Endodermal cell (in vitro differentiated cells): ENCODE results near the gene DOCK9. TPM values are rescaled to one million over a fixed set of nuclear protein-coding genes. Genes with fewer than 3 reads are reported as not detected.

Experiments used
- DNase-seq: peaks from one replicate; pipeline ENCODE4 v3.0.0-alpha.2; 2017
- H3K27ac ChIP-seq: 2 replicates; pipeline ENCODE4 v1.5.1; 2013; ENCODE audit warnings: mild to moderate bottlenecking, low read depth, low read length, moderate library complexity
- H3K27me3 ChIP-seq: 2 replicates; pipeline ENCODE4 v1.6.1; 2013; ENCODE audit warnings: mild to moderate bottlenecking, low read length, moderate library complexity; ENCODE audit not compliant: insufficient read depth, control insufficient read depth, poor library complexity, severe bottlenecking
- H3K36me3 ChIP-seq: 2 replicates; pipeline ENCODE4 v1.7.0; 2013; ENCODE audit warnings: mild to moderate bottlenecking, low read length, moderate library complexity; ENCODE audit not compliant: control insufficient read depth, insufficient read depth
- H3K4me1 ChIP-seq: one replicate; pipeline ENCODE4 v1.7.0; 2013; ENCODE audit warnings: low read length; ENCODE audit not compliant: control insufficient read depth, insufficient read depth
- H3K4me3 ChIP-seq: 2 replicates; pipeline ENCODE4 v1.5.1; 2013; ENCODE audit warnings: mild to moderate bottlenecking, low read length, moderate library complexity
- H3K9ac ChIP-seq: 2 replicates; pipeline ENCODE4 v1.6.1; 2013; ENCODE audit warnings: mild to moderate bottlenecking, low read length, moderate library complexity; ENCODE audit not compliant: poor library complexity, severe bottlenecking; ENCODE audit errors: extremely low read depth
- H3K9me3 ChIP-seq: 2 replicates; pipeline ENCODE4 v1.6.1; 2013; ENCODE audit warnings: mild to moderate bottlenecking, low read length, moderate library complexity; ENCODE audit not compliant: control insufficient read depth
- H3K27ac Mint-ChIP-seq: 2 replicates; pipeline ENCODE4 v1.8.0; 2020; ENCODE audit warnings: mixed read lengths
- H3K27me3 Mint-ChIP-seq: 2 replicates; pipeline ENCODE4 v1.8.0; 2021; ENCODE audit warnings: mild to moderate bottlenecking, mixed read lengths; ENCODE audit not compliant: insufficient read depth
- H3K36me3 Mint-ChIP-seq: 2 replicates; pipeline ENCODE4 v1.8.0; 2020; ENCODE audit warnings: low read depth, mixed read lengths
- H3K4me1 Mint-ChIP-seq: 2 replicates; pipeline ENCODE4 v1.8.0; 2020; ENCODE audit warnings: mixed read lengths
- H3K4me3 Mint-ChIP-seq: 2 replicates; pipeline ENCODE4 v1.8.0; 2020; ENCODE audit warnings: mild to moderate bottlenecking, moderate library complexity, mixed read lengths
- H3K9me3 Mint-ChIP-seq: 2 replicates; pipeline ENCODE4 v1.8.0; 2020; ENCODE audit warnings: mild to moderate bottlenecking, mixed read lengths
- WGBS, 2 experiments: methylation state at CpG; one replicate each; pipeline versions ENCODE4 v1.1.5 to v1.1.7; 2013; ENCODE audit warnings: missing lambda C conversion rate in 2 of 2, mixed read lengths in 1 of 2; ENCODE audit not compliant: insufficient coverage in 1 of 2, insufficient read length in 1 of 2; 5-methylcytosine and 5-hydroxymethylcytosine counted together
- total RNA-seq, 2 donors: library from RNA; stranded (reverse); fragmentation: NEBNext Ultra II Directional in 1 of 2; extraction: Animal tissue kit (Norgen Biotek cat#: 25700) in 1 of 2; gene quantifications; 2 replicates in 1 of 2; 3 replicates in 1 of 2; pipeline ENCODE4 v1.2.1, GENCODE V29; 2021
- TF ChIP-seq, protein P1 (sequence below): fragments of 200-600 bp; sonication (generic); conservative IDR thresholded peaks from 2 replicates; pipeline ENCODE4 v1.5.0; 2021; ENCODE audit warnings: antibody characterized with exemption, mild to moderate bottlenecking

DOCK9 gene
- total RNA-seq, 2 donors from 2014 or later, result 15.6 to 22.5 TPM

DNA sequence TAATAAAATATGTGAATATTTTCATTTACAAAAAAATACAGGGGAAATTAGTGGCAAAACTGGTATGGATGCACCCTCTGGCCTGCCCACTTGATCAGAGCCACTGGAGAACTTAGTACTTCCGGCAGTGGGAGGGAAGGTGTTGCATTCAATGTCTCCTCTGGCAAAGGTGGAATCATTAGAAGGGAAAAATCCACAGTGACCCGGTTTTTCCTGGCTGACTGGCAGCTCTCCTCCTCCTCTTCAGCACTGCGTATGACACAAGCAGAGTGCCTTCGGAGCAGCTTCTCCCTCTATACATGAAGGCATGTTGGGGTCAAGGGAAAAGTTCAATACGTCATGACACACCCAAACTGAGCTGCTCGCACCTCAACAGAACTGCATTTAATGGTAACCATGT, 123.4 kb downstream of the DOCK9 start:
- H3K9me3 Mint-ChIP-seq, result no peaks in the 10 kb centered on the region
- Histone ChIP-seq H3K27me3 (no peaks in the 10 kb centered on the region), H3K36me3 (no peaks in the 10 kb centered on the region), H3K9me3 (no peaks in the 10 kb centered on the region), H3K9ac (no peak overlapping the region), H3K4me3 (no peak overlapping the region), H3K27ac (no peak overlapping the region), H3K4me1 (no peaks in the 10 kb centered on the region)
- H3K36me3 Mint-ChIP-seq, result peaks cover 5% of the 10 kb centered on the region
- no peak overlapping the region for H3K4me3 Mint-ChIP-seq
- 90 to 100% methylated on average over 3 to 6 of the region's 6 CpGs for WGBS, 2 experiments
- no peak overlapping the region for H3K27ac Mint-ChIP-seq
- no peak for DNase-seq
- TF ChIP-seq, protein P1, sequence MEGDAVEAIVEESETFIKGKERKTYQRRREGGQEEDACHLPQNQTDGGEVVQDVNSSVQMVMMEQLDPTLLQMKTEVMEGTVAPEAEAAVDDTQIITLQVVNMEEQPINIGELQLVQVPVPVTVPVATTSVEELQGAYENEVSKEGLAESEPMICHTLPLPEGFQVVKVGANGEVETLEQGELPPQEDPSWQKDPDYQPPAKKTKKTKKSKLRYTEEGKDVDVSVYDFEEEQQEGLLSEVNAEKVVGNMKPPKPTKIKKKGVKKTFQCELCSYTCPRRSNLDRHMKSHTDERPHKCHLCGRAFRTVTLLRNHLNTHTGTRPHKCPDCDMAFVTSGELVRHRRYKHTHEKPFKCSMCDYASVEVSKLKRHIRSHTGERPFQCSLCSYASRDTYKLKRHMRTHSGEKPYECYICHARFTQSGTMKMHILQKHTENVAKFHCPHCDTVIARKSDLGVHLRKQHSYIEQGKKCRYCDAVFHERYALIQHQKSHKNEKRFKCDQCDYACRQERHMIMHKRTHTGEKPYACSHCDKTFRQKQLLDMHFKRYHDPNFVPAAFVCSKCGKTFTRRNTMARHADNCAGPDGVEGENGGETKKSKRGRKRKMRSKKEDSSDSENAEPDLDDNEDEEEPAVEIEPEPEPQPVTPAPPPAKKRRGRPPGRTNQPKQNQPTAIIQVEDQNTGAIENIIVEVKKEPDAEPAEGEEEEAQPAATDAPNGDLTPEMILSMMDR, result no peak
- no peaks in the 10 kb centered on the region for H3K27me3 Mint-ChIP-seq
- no peaks in the 10 kb centered on the region for H3K4me1 Mint-ChIP-seq

DNA sequence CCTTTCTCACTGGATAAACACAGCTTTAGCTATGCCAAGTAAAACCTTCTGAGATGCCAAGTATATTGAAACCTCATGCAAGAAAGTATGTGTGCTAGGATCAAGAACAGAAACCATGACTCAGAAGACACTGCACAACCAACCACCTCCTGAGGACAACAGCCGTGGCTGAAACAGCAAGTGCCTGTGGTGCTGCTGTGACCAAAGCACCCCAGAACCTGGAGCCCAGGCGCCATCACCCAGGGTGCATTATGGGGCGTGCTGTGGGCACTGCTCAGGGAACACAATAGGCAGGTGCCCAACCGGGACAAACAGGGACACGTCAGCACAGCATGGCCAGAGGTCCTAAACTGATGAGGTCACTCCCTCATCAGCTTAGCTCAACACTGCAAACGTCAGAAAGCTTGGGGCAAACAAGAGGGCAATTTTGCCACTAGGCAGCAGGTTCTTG, 124.1 kb downstream of the DOCK9 start:
- no peak overlapping the region for H3K4me3 Mint-ChIP-seq
- DNase-seq, result no peak
- TF ChIP-seq, protein P1, result no peak

DNA sequence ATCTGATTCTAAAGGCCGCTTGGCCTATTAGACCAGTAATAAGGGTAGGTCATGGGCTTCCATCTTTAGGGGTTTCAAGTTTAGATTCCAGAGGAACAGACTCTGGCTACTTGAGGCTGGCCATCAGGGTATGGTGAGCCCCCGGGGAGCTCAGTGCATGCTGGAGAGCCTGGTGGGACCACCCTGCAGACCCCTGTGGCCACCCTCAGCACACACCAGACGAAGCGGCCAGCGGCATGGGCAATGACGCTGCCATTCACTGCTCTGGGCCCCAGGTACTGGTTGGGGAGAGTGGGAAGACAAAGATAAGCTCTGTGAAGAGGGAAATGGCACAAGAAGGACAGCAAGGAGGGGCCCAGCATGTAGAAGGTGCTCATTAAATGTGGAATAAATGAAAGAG, 126.6 kb downstream of the DOCK9 start:
- H3K27ac ChIP-seq, result no peak overlapping the region
- peaks cover 5% of the 10 kb centered on the region for H3K4me1 Mint-ChIP-seq
- H3K4me3 Mint-ChIP-seq, result no peak overlapping the region
- H3K4me1 ChIP-seq, result no peaks in the 10 kb centered on the region
- H3K9me3 Mint-ChIP-seq, result no peaks in the 10 kb centered on the region
- WGBS, 2 experiments, result 96 to 98% methylated on average over 6 of the region's 6 CpGs
- no peaks in the 10 kb centered on the region for H3K36me3 ChIP-seq
- no peaks in the 10 kb centered on the region for H3K27me3 ChIP-seq
- no peaks in the 10 kb centered on the region for H3K9me3 ChIP-seq
- TF ChIP-seq, protein P1, result no peak
- no peak for DNase-seq
- peaks cover 5% of the 10 kb centered on the region for H3K36me3 Mint-ChIP-seq
- no peak overlapping the region for H3K9ac ChIP-seq
- no peak overlapping the region for H3K27ac Mint-ChIP-seq
- no peak overlapping the region for H3K4me3 ChIP-seq
- no peaks in the 10 kb centered on the region for H3K27me3 Mint-ChIP-seq

More for the DNA sequence above, 124.1 kb downstream of the DOCK9 start:
- Mint-ChIP-seq H3K4me1 (no peaks in the 10 kb centered on the region), H3K27me3 (no peaks in the 10 kb centered on the region), H3K27ac (no peak overlapping the region), H3K36me3 (peaks cover 5% of the 10 kb centered on the region), H3K9me3 (no peaks in the 10 kb centered on the region)
- Histone ChIP-seq H3K27me3 (no peaks in the 10 kb centered on the region), H3K4me3 (no peak overlapping the region), H3K9me3 (no peaks in the 10 kb centered on the region), H3K36me3 (no peaks in the 10 kb centered on the region), H3K9ac (no peak overlapping the region), H3K4me1 (no peaks in the 10 kb centered on the region), H3K27ac (no peak overlapping the region)
- WGBS, 2 experiments, result 89 to 100% methylated on average over 4 to 6 of the region's 6 CpGs
